HAP-1 (cell line): ENCODE measurements around the gene COL23A1.

Source experiments
- DNase-seq, 2 experiments: peaks; one replicate each; pipeline ENCODE4 v3.0.0-alpha.2; 2016 to 2020; ENCODE audit warnings: low spot score in 2 of 2
- H3K27me3 ChIP-seq: fragments of 250-450 bp; sonication (Bioruptor Pico); 2 replicates; pipeline ENCODE4 v1.5.1; 2020; ENCODE audit warnings: low read depth, mild to moderate bottlenecking, moderate library complexity
- H3K36me3 ChIP-seq: fragments of 250-450 bp; sonication (Bioruptor Pico); replicated peaks from 2 replicates; pipeline ENCODE4 v1.5.1; 2020; ENCODE audit warnings: mild to moderate bottlenecking
- H3K4me1 ChIP-seq: fragments of 250-450 bp; sonication (Bioruptor Pico); 2 replicates; pipeline ENCODE4 v1.5.1; 2020; ENCODE audit warnings: mild to moderate bottlenecking
- H3K4me3 ChIP-seq: fragments of 250-450 bp; sonication (Bioruptor Pico); 2 replicates; pipeline ENCODE4 v1.5.1; 2020; ENCODE audit warnings: mild to moderate bottlenecking, moderate library complexity
- H3K9me3 ChIP-seq: fragments of 250-450 bp; sonication (Bioruptor Pico); 2 replicates; pipeline ENCODE4 v1.5.1; 2020; ENCODE audit warnings: mild to moderate bottlenecking, moderate library complexity
- in situ Hi-C: fragments of 300-500 bp; cut with MboI; formaldehyde crosslinking; loops from 3 replicates; pipeline ENCODE4 v1.14.3; 2020; ENCODE audit warnings: low sequenced_read_pairs, inconsistent platforms, mixed read lengths

The COL23A1 gene

GRCh38 chr5:178382754-178383164 lies 207.4 kb downstream of the COL23A1 start:
- DNase-seq: no peak
- peaks cover 3% of the 10 kb centered on the region for H3K27me3 ChIP-seq
- in situ Hi-C loops: no loop called here

DNA sequence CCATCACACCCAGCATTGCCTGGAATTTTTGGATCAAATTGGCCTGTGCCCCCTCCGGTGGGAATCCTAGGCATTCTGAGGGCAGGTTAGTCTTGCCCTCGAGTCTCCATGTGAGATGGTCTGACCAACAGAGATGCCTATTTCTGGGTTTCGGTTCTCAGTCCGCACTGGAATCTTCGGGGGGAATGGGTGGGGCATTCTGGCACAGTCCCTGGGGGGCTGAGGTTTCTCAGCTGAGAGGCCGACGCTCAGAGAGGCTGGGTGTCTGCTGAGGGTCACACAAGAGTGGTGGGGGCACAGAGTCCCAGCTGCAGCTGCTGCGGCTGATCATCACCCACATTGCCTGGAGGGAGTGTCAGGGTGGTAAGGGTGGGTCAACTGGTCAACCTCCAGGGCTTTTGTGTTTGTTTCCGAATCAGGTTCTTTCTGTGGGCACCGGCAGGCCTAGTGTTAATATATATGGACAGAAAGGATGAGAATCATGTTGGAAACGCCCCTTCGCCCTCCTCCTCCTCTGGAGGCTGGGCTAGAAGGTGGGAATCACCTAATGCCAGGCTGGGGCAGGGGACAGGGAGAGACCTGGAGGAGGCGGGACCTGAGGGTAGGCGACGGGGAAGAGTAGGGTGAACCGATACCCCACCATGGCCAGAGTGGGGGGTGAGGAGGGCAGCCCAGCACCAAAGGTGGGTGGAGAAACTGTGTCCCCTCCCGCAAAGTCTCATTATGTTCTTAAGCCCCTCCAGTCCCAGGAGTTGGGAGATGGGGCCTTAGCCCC lies 208.1 kb downstream of the COL23A1 start:
- in situ Hi-C loops: no loop called here
- no peaks in the 10 kb centered on the region for H3K9me3 ChIP-seq

More at GRCh38 chr5:178382754-178383164, 207.4 kb downstream of the COL23A1 start:
- no peaks in the 10 kb centered on the region for H3K9me3 ChIP-seq
- no peaks in the 10 kb centered on the region for H3K36me3 ChIP-seq
- no peak overlapping the region for H3K4me3 ChIP-seq
- H3K4me1 ChIP-seq: no peaks in the 10 kb centered on the region

GRCh38 chr5:178381206-178381605 lies 209.0 kb downstream of the COL23A1 start:
- no peaks in the 10 kb centered on the region for H3K9me3 ChIP-seq
- no peak for DNase-seq
- H3K4me3 ChIP-seq: no peak overlapping the region
- in situ Hi-C loops: no loop called here
- H3K4me1 ChIP-seq: no peaks in the 10 kb centered on the region
- no peaks in the 10 kb centered on the region for H3K36me3 ChIP-seq
- peaks cover 3% of the 10 kb centered on the region; the same call in 1 of the 2 replicates for H3K27me3 ChIP-seq

More for the DNA sequence above, 208.1 kb downstream of the COL23A1 start:
- Histone ChIP-seq H3K36me3 (no peaks in the 10 kb centered on the region), H3K4me1 (no peaks in the 10 kb centered on the region), H3K4me3 (no peak overlapping the region), H3K27me3 (peaks cover 3% of the 10 kb centered on the region)
- DNase-seq: no peak

- in situ Hi-C loops: no loop called here
- Histone ChIP-seq H3K4me1 (no peaks in the 10 kb centered on the region), H3K9me3 (no peaks in the 10 kb centered on the region), H3K36me3 (no peaks in the 10 kb centered on the region), H3K27me3 (peaks cover under 1% of the 10 kb centered on the region; the same call in 1 of the 2 replicates), H3K4me3 (no peak overlapping the region)
- DNase-seq: no peak
Observed at GRCh38 chr5:178380541-178381074, 209.6 kb downstream of the COL23A1 start.

DNA sequence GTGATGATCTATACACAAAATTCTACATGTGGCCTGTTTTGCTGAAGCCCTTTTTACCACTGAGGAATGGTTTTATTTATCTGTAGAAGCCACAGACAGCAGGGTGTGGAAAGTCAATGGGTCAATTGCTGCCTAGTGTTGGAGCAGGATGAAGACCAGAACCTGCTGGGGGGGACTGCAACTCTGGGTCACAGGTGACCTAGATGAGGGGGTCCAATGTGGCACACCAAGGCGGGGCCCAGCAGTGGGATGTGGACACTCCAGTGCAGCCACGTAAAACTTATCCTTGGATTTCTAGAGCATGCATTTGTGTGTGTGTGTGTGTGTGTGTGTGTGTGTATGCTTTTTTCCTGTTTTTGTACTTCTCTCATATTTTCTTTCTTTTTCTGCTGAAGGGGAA lies 210.1 kb downstream of the COL23A1 start:
- no peaks in the 10 kb centered on the region for H3K36me3 ChIP-seq
- H3K9me3 ChIP-seq: no peaks in the 10 kb centered on the region
- DNase-seq: no peak
- H3K4me3 ChIP-seq: no peak overlapping the region
- no peaks in the 10 kb centered on the region for H3K4me1 ChIP-seq
- in situ Hi-C loops: no loop called here
- H3K27me3 ChIP-seq: no peaks in the 10 kb centered on the region

GRCh38 chr5:178378527-178379484 lies 211.4 kb downstream of the COL23A1 start:
- H3K27me3 ChIP-seq: no peaks in the 10 kb centered on the region
- DNase-seq: no peak
- in situ Hi-C loops: no loop called here
- H3K36me3 ChIP-seq: no peaks in the 10 kb centered on the region
- H3K9me3 ChIP-seq: no peaks in the 10 kb centered on the region
- no peak overlapping the region for H3K4me3 ChIP-seq
- H3K4me1 ChIP-seq: no peaks in the 10 kb centered on the region

- H3K27me3 ChIP-seq: no peaks in the 10 kb centered on the region
- in situ Hi-C loops: no loop called here
- H3K9me3 ChIP-seq: no peaks in the 10 kb centered on the region
- H3K4me1 ChIP-seq: no peaks in the 10 kb centered on the region
- H3K36me3 ChIP-seq: no peaks in the 10 kb centered on the region
- no peak overlapping the region for H3K4me3 ChIP-seq
- DNase-seq: no peak
Observed at GRCh38 chr5:178377583-178378270, 212.5 kb downstream of the COL23A1 start.

- Histone ChIP-seq H3K4me3 (no peak overlapping the region), H3K9me3 (no peaks in the 10 kb centered on the region), H3K36me3 (no peaks in the 10 kb centered on the region), H3K4me1 (no peaks in the 10 kb centered on the region), H3K27me3 (no peaks in the 10 kb centered on the region)
- in situ Hi-C loops: no loop called here
- DNase-seq: no peak
Observed at GRCh38 chr5:178376921-178377582, 213.1 kb downstream of the COL23A1 start.

GRCh38 chr5:178375348-178375747 lies 214.8 kb downstream of the COL23A1 start:
- Histone ChIP-seq H3K4me1 (no peaks in the 10 kb centered on the region), H3K27me3 (no peaks in the 10 kb centered on the region), H3K9me3 (no peaks in the 10 kb centered on the region), H3K36me3 (no peaks in the 10 kb centered on the region), H3K4me3 (no peak overlapping the region)
- DNase-seq: no peak
- in situ Hi-C loops: no loop called here

GRCh38 chr5:178373711-178374110 lies 216.5 kb downstream of the COL23A1 start:
- Histone ChIP-seq H3K9me3 (no peaks in the 10 kb centered on the region), H3K36me3 (no peaks in the 10 kb centered on the region), H3K4me1 (no peaks in the 10 kb centered on the region), H3K4me3 (no peak overlapping the region), H3K27me3 (no peaks in the 10 kb centered on the region)
- in situ Hi-C loops: no loop called here
- DNase-seq: no peak

DNA sequence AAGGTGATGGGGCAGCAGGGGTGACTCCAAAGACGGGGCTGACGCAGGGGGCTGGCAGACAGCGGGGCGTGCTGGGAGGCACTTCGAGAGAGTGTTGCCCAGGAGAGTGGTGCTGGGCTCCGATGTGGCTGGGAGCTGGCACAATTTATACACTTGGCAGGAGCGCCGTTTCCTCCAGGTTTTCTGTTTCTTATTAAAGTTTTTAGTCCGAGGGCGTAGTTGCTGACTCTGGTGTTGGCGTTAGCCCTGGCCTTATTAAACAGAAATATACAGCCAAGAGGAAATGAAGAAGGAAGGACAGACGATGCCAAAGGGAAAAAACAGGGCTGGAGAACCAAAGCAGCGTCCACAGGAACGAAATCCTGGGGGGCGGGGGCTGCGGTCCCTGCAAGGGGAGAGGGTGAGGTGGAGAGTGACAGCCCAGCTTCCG lies 218.0 kb downstream of the COL23A1 start:
- H3K36me3 ChIP-seq: no peaks in the 10 kb centered on the region
- H3K9me3 ChIP-seq: no peaks in the 10 kb centered on the region
- no peak for DNase-seq
- H3K27me3 ChIP-seq: no peaks in the 10 kb centered on the region
- H3K4me3 ChIP-seq: no peak overlapping the region
- in situ Hi-C loops: no loop called here
- no peaks in the 10 kb centered on the region for H3K4me1 ChIP-seq

GRCh38 chr5:178371362-178372111 lies 218.7 kb downstream of the COL23A1 start:
- Histone ChIP-seq H3K4me3 (no peak overlapping the region), H3K9me3 (no peaks in the 10 kb centered on the region)

More at GRCh38 chr5:178371362-178372111, 218.7 kb downstream of the COL23A1 start:
- H3K4me1 ChIP-seq: no peaks in the 10 kb centered on the region
- in situ Hi-C loops: no loop called here
- DNase-seq: no peak
- H3K27me3 ChIP-seq: no peaks in the 10 kb centered on the region
- H3K36me3 ChIP-seq: no peaks in the 10 kb centered on the region
